ENCODE results near the gene UBE2H. TPM values are rescaled to one million over a fixed set of nuclear protein-coding genes. Genes with fewer than 3 reads are reported as not detected.

The UBE2H gene
- total RNA-seq, 1 experiment from 2014 or later: 75.1 TPM

GRCh38 chr7:129851809-129852208 is 101.0 kb downstream of the UBE2H start:
- H3K9me3 Mint-ChIP-seq: no peaks in the 10 kb centered on the region
- Histone ChIP-seq H3K23me2 (ENCODE audit: insufficient read length, low read depth, low read length, poor library complexity, severe bottlenecking) (no peaks in the 10 kb centered on the region), H3K79me2 (ENCODE audit: insufficient read depth, low read length) (no peaks in the 10 kb centered on the region), H3K4ac (ENCODE audit: low read depth, low read length) (no peak overlapping the region), H4K8ac (replicated peaks; ENCODE audit: insufficient read length, low read depth, low read length) (no peak overlapping the region), H2AFZ (ENCODE audit: low read length) (no peak overlapping the region), H3K9me3 (ENCODE audit: control insufficient read depth, low read depth, low read length) (no peaks in the 10 kb centered on the region), H2BK5ac (ENCODE audit: insufficient read length, low read length) (no peak overlapping the region), H3K27ac (ENCODE audit: insufficient read length, low read depth, low read length) (no peak overlapping the region), H2AK5ac (ENCODE audit: insufficient read length, low read length) (no peak overlapping the region), H4K5ac (ENCODE audit: insufficient read length, low read depth, low read length) (no peak overlapping the region), H3T11ph (ENCODE audit: low read length) (no peak overlapping the region), H4K20me1 (ENCODE audit: control insufficient read depth, insufficient read depth, insufficient read length) (no peaks in the 10 kb centered on the region), H3K4me2 (ENCODE audit: insufficient read depth, insufficient read length, low read length) (no peak overlapping the region), H3K23ac (ENCODE audit: insufficient read length, low read depth, low read length) (no peak overlapping the region), H3K4me1 (ENCODE audit: insufficient read depth, low read length) (no peaks in the 10 kb centered on the region; the same call in 1 of the 2 replicates), H2BK12ac (ENCODE audit: insufficient read length, low read depth, low read length) (no peak overlapping the region), H3K27me3 (ENCODE audit: insufficient read depth, low read length) (no peaks in the 10 kb centered on the region), H3K18ac (ENCODE audit: insufficient read length, low read depth, low read length) (no peak overlapping the region), H2BK120ac (ENCODE audit: low read depth, low read length, poor library complexity, severe bottlenecking) (no peak overlapping the region), H4K91ac (ENCODE audit: insufficient read length, low read depth, low read length) (no peak overlapping the region), H3K56ac (ENCODE audit: insufficient read length, low read depth, low read length) (no peak overlapping the region), H3K14ac (ENCODE audit: insufficient read depth, low read length) (no peak overlapping the region), H2BK15ac (ENCODE audit: low read depth, low read length) (no peak overlapping the region), H3K9ac (ENCODE audit: extremely low read depth, insufficient read length, low read length) (no peak overlapping the region), H3K79me1 (ENCODE audit: insufficient read depth, low read depth, low read length, poor library complexity, severe bottlenecking) (no peaks in the 10 kb centered on the region), H2BK20ac (ENCODE audit: low read depth, low read length, poor library complexity, severe bottlenecking) (no peak overlapping the region)
- no peak for DNase-seq
- peak overlapping the region in 2 of 3 experiments; percentile 6 to 49; a peak in 1 of 7 replicates for H3K27ac Mint-ChIP-seq
- H3K4me1 Mint-ChIP-seq: peaks cover 55 to 61% of the 10 kb centered on the region in 2 experiments
- no peak overlapping the region for H3K4me3 Mint-ChIP-seq
- WGBS (ENCODE audit: extremely low coverage, insufficient read length, low lambda C conversion rate): no CpG with 5 or more reads among the region's 3 CpGs
- H3K27me3 Mint-ChIP-seq (ENCODE audit: low read depth): no peaks in the 10 kb centered on the region
- TF ChIP-seq, protein P1, sequence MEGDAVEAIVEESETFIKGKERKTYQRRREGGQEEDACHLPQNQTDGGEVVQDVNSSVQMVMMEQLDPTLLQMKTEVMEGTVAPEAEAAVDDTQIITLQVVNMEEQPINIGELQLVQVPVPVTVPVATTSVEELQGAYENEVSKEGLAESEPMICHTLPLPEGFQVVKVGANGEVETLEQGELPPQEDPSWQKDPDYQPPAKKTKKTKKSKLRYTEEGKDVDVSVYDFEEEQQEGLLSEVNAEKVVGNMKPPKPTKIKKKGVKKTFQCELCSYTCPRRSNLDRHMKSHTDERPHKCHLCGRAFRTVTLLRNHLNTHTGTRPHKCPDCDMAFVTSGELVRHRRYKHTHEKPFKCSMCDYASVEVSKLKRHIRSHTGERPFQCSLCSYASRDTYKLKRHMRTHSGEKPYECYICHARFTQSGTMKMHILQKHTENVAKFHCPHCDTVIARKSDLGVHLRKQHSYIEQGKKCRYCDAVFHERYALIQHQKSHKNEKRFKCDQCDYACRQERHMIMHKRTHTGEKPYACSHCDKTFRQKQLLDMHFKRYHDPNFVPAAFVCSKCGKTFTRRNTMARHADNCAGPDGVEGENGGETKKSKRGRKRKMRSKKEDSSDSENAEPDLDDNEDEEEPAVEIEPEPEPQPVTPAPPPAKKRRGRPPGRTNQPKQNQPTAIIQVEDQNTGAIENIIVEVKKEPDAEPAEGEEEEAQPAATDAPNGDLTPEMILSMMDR (conservative IDR thresholded peaks at IDR 0.05): no peak
- peaks cover 0 to 8% (median 2%) of the 10 kb centered on the region in 3 experiments; a peak in 4 of 7 replicates for H3K36me3 Mint-ChIP-seq (ENCODE audit: insufficient read depth in 1 of 3, low read depth in 3 of 3)
